ENCODE data around the gene L3MBTL4.

DNA sequence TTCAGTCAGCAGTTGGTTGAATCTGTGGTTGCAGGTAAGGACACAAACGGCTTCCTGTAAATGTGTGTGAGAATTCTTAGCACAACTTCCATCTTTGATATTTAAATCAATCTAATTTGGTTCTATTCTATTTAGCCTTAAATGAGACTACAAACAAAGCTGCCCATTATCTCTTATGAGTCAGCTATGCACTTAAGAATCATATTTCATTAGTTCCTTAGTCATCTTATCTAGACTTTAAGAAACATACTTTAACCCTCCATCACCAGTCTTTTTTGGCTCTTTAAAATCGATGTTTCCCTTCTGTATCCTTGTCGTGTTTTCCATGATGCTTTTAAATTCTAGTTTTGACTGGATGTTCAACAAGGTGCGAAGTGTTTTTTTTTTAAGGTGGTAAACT is 405.0 kb downstream of the L3MBTL4 start:
- TF ChIP-seq, protein P1, sequence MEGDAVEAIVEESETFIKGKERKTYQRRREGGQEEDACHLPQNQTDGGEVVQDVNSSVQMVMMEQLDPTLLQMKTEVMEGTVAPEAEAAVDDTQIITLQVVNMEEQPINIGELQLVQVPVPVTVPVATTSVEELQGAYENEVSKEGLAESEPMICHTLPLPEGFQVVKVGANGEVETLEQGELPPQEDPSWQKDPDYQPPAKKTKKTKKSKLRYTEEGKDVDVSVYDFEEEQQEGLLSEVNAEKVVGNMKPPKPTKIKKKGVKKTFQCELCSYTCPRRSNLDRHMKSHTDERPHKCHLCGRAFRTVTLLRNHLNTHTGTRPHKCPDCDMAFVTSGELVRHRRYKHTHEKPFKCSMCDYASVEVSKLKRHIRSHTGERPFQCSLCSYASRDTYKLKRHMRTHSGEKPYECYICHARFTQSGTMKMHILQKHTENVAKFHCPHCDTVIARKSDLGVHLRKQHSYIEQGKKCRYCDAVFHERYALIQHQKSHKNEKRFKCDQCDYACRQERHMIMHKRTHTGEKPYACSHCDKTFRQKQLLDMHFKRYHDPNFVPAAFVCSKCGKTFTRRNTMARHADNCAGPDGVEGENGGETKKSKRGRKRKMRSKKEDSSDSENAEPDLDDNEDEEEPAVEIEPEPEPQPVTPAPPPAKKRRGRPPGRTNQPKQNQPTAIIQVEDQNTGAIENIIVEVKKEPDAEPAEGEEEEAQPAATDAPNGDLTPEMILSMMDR (IDR thresholded peaks at IDR 0.05), result no peak
- TF ChIP-seq POLR2A (IDR thresholded peaks at IDR 0.05), result no peak
